Trophoblast cell (in vitro differentiated cells and primary cell): ENCODE measurements around the gene SARNP.

Source experiments
- DNase-seq, 2 donors: peaks; one replicate each; pipeline ENCODE4 v3.0.0-alpha.2; 2016
- H2AFZ ChIP-seq: 2 replicates; pipeline ENCODE4 v1.6.1; 2013; ENCODE audit warnings: low read length, moderate library complexity, mild to moderate bottlenecking; ENCODE audit not compliant: insufficient read depth, poor library complexity
- H2AK5ac ChIP-seq: 2 replicates; pipeline ENCODE4 v1.6.1; 2013; ENCODE audit warnings: mild to moderate bottlenecking, low read length
- H2BK120ac ChIP-seq: 2 replicates; pipeline ENCODE4 v1.6.1; 2013; ENCODE audit warnings: low read length, mild to moderate bottlenecking, moderate library complexity; ENCODE audit not compliant: insufficient read depth, poor library complexity
- H2BK12ac ChIP-seq: 2 replicates; pipeline ENCODE4 v1.6.1; 2013; ENCODE audit warnings: mild to moderate bottlenecking, low read length, moderate library complexity
- H2BK5ac ChIP-seq: 2 replicates; pipeline ENCODE4 v1.6.1; 2013; ENCODE audit warnings: low read length, low read depth, moderate library complexity, mild to moderate bottlenecking; ENCODE audit not compliant: poor library complexity
- H3K14ac ChIP-seq: 2 replicates; pipeline ENCODE4 v1.6.1; 2013; ENCODE audit warnings: mild to moderate bottlenecking, low read length
- H3K18ac ChIP-seq: 2 replicates; pipeline ENCODE4 v1.6.1; 2013; ENCODE audit warnings: mild to moderate bottlenecking, low read length
- H3K23ac ChIP-seq: 2 replicates; pipeline ENCODE4 v1.6.1; 2013; ENCODE audit warnings: low read length
- H3K27ac ChIP-seq: 2 replicates; pipeline ENCODE4 v1.5.1; 2013; ENCODE audit warnings: low read depth, mild to moderate bottlenecking, inconsistent platforms, low read length, moderate library complexity
- H3K27me3 ChIP-seq: 2 replicates; pipeline ENCODE4 v1.6.1; 2013; ENCODE audit warnings: inconsistent platforms, mild to moderate bottlenecking, low read length, moderate library complexity; ENCODE audit not compliant: insufficient read depth
- H3K36me3 ChIP-seq, 2 experiments: 1 replicate in 1 of 2; 2 replicates in 1 of 2; pipeline ENCODE4 v1.6.1; 2013; ENCODE audit warnings: low read length in 2 of 2, mild to moderate bottlenecking in 2 of 2, moderate library complexity in 1 of 2; ENCODE audit not compliant: insufficient read depth in 2 of 2, control insufficient read depth in 1 of 2
- H3K4ac ChIP-seq: 2 replicates; pipeline ENCODE4 v1.6.1; 2013; ENCODE audit warnings: low read depth, mild to moderate bottlenecking, low read length, moderate library complexity
- H3K4me1 ChIP-seq, 2 experiments: 1 replicate in 1 of 2; 2 replicates in 1 of 2; pipeline ENCODE4 v1.6.1; 2013; ENCODE audit warnings: low read length in 2 of 2, mild to moderate bottlenecking in 2 of 2, moderate library complexity in 1 of 2; ENCODE audit not compliant: insufficient read depth in 2 of 2, control insufficient read depth in 1 of 2
- H3K4me2 ChIP-seq: 2 replicates; pipeline ENCODE4 v1.6.1; 2013; ENCODE audit warnings: inconsistent platforms, mild to moderate bottlenecking, low read length, moderate library complexity
- H3K4me3 ChIP-seq: 2 replicates; pipeline ENCODE4 v1.5.1; 2013; ENCODE audit warnings: mild to moderate bottlenecking, low read depth, low read length, inconsistent platforms
- H3K79me1 ChIP-seq: one replicate; pipeline ENCODE4 v1.6.1; 2013; ENCODE audit warnings: low read length
- H3K79me2 ChIP-seq: 2 replicates; pipeline ENCODE4 v1.6.1; 2013; ENCODE audit warnings: low read length, mild to moderate bottlenecking; ENCODE audit not compliant: control insufficient read depth, insufficient read depth, poor library complexity
- H3K9ac ChIP-seq: 2 replicates; pipeline ENCODE4 v1.6.1; 2013; ENCODE audit warnings: mild to moderate bottlenecking, low read length
- H3K9me3 ChIP-seq: 2 replicates; pipeline ENCODE4 v1.6.1; 2013; ENCODE audit warnings: low read depth, mild to moderate bottlenecking, control low read depth, inconsistent platforms, low read length; ENCODE audit not compliant: insufficient read depth
- H4K12ac ChIP-seq: 2 replicates; pipeline ENCODE4 v1.6.1; 2013; ENCODE audit warnings: low read depth, mild to moderate bottlenecking, low read length, moderate library complexity
- H4K8ac ChIP-seq: 2 replicates; pipeline ENCODE4 v1.6.1; 2013; ENCODE audit warnings: low read depth, mild to moderate bottlenecking, low read length, moderate library complexity
- H4K91ac ChIP-seq: one replicate; pipeline ENCODE4 v1.6.1; 2013; ENCODE audit warnings: low read depth, mild to moderate bottlenecking, low read length, moderate library complexity
- WGBS: extraction: QIAGEN DNeasy Blood & Tissue Kit; methylation state at CpG from one replicate; pipeline ENCODE4 v1.1.7; 2013; ENCODE audit warnings: missing lambda C conversion rate; ENCODE audit not compliant: insufficient read length, insufficient coverage; ENCODE audit errors: extremely low coverage; 5-methylcytosine and 5-hydroxymethylcytosine counted together

The SARNP gene

GRCh38 chr12:55814257-55814656 lies 3.3 kb downstream of the SARNP start:
- no peaks in the 10 kb centered on the region for H3K9me3 ChIP-seq
- no peak overlapping the region for H4K12ac ChIP-seq
- H3K18ac ChIP-seq = no peak overlapping the region
- H2BK12ac ChIP-seq = no peak overlapping the region
- no peak for DNase-seq
- no peaks in the 10 kb centered on the region for H3K27me3 ChIP-seq
- H3K4me3 ChIP-seq = no peak overlapping the region
- no peak overlapping the region for H2AFZ ChIP-seq
- H3K4me2 ChIP-seq = no peak overlapping the region
- peaks cover 29% of the 10 kb centered on the region for H3K79me2 ChIP-seq
- H3K23ac ChIP-seq = no peak overlapping the region
- no peak overlapping the region for H3K27ac ChIP-seq
- H3K4ac ChIP-seq = peak overlapping the region; percentile 39
- no peak overlapping the region for H3K9ac ChIP-seq
- H3K14ac ChIP-seq = no peak overlapping the region
- H2BK120ac ChIP-seq = no peak overlapping the region
- H4K8ac ChIP-seq = no peak overlapping the region
- no peak overlapping the region for H2BK5ac ChIP-seq
- peaks cover 6% of the 10 kb centered on the region for H3K79me1 ChIP-seq
- H2AK5ac ChIP-seq = no peak overlapping the region
- H4K91ac ChIP-seq = no peak overlapping the region
- H3K4me1 ChIP-seq = peaks cover 2 to 7% of the 10 kb centered on the region in 2 experiments
- peaks cover 18 to 21% of the 10 kb centered on the region in 2 experiments for H3K36me3 ChIP-seq

- H3K79me2 ChIP-seq = peaks cover 24% of the 10 kb centered on the region
- DNase-seq = peak in 1 of 2 donors; percentile 39
- no peak overlapping the region for H3K14ac ChIP-seq
- H2BK5ac ChIP-seq = no peak overlapping the region
- H3K18ac ChIP-seq = no peak overlapping the region
- H3K4me1 ChIP-seq = peaks cover 0 to 5% of the 10 kb centered on the region in 2 experiments
- H2BK12ac ChIP-seq = no peak overlapping the region
- no peaks in the 10 kb centered on the region for H3K79me1 ChIP-seq
- no peak overlapping the region for H2AFZ ChIP-seq
- H3K27ac ChIP-seq = no peak overlapping the region
- no peak overlapping the region for H3K23ac ChIP-seq
- peak overlapping the region; percentile 64 for H3K4ac ChIP-seq
- no peak overlapping the region for H4K91ac ChIP-seq
- H3K36me3 ChIP-seq = peaks cover 27 to 28% of the 10 kb centered on the region in 2 experiments
- no peak overlapping the region for H4K12ac ChIP-seq
- H3K27me3 ChIP-seq = no peaks in the 10 kb centered on the region
- H2AK5ac ChIP-seq = no peak overlapping the region
- H3K9me3 ChIP-seq = no peaks in the 10 kb centered on the region
- no CpG with 5 or more reads among the region's 1 CpG for WGBS
- no peak overlapping the region for H3K4me3 ChIP-seq
- H4K8ac ChIP-seq = no peak overlapping the region
- H3K4me2 ChIP-seq = no peak overlapping the region
- no peak overlapping the region for H3K9ac ChIP-seq
- no peak overlapping the region for H2BK120ac ChIP-seq
Measured at GRCh38 chr12:55812088-55812487, 5.4 kb downstream of the SARNP start.

GRCh38 chr12:55809274-55809673 lies 8.2 kb downstream of the SARNP start:
- no peak overlapping the region for H3K4me2 ChIP-seq
- peaks cover 22 to 24% of the 10 kb centered on the region in 2 experiments for H3K36me3 ChIP-seq
- H3K27me3 ChIP-seq = no peaks in the 10 kb centered on the region
- no peak overlapping the region for H2AFZ ChIP-seq
- no peak overlapping the region for H2BK120ac ChIP-seq
- no peak overlapping the region for H3K9ac ChIP-seq
- no peak overlapping the region for H4K8ac ChIP-seq
- DNase-seq = no peak
- H3K14ac ChIP-seq = no peak overlapping the region
- no peak overlapping the region for H3K18ac ChIP-seq
- peaks cover 13% of the 10 kb centered on the region for H3K79me2 ChIP-seq
- H2BK5ac ChIP-seq = no peak overlapping the region
- WGBS = no CpG with 5 or more reads among the region's 5 CpGs
- peaks cover 0 to 3% of the 10 kb centered on the region in 2 experiments for H3K4me1 ChIP-seq
- H3K4me3 ChIP-seq = no peak overlapping the region
- H3K23ac ChIP-seq = no peak overlapping the region
- no peak overlapping the region for H4K91ac ChIP-seq
- H3K4ac ChIP-seq = peak overlapping the region; percentile 6
- no peak overlapping the region for H4K12ac ChIP-seq
- no peak overlapping the region for H3K27ac ChIP-seq
- H3K79me1 ChIP-seq = no peaks in the 10 kb centered on the region
- no peaks in the 10 kb centered on the region for H3K9me3 ChIP-seq
- H2BK12ac ChIP-seq = no peak overlapping the region
- H2AK5ac ChIP-seq = no peak overlapping the region

- H3K9ac ChIP-seq = no peak overlapping the region
- H3K14ac ChIP-seq = no peak overlapping the region
- no peak overlapping the region for H2BK12ac ChIP-seq
- no peak overlapping the region for H4K8ac ChIP-seq
- H3K18ac ChIP-seq = no peak overlapping the region
- H2BK120ac ChIP-seq = no peak overlapping the region
- no CpG with 5 or more reads among the region's 8 CpGs for WGBS
- no peak for DNase-seq
- peaks cover 11% of the 10 kb centered on the region for H3K79me2 ChIP-seq
- no peak overlapping the region for H2BK5ac ChIP-seq
- peak overlapping the region; percentile 62 for H3K4ac ChIP-seq
- no peaks in the 10 kb centered on the region for H3K27me3 ChIP-seq
- H3K79me1 ChIP-seq = no peaks in the 10 kb centered on the region
- no peak overlapping the region for H4K12ac ChIP-seq
- H3K27ac ChIP-seq = no peak overlapping the region
- H3K23ac ChIP-seq = no peak overlapping the region
- no peak overlapping the region for H3K4me3 ChIP-seq
- H2AFZ ChIP-seq = no peak overlapping the region
- H3K4me2 ChIP-seq = no peak overlapping the region
- H3K9me3 ChIP-seq = no peaks in the 10 kb centered on the region
- no peak overlapping the region for H2AK5ac ChIP-seq
- no peak overlapping the region for H4K91ac ChIP-seq
- H3K36me3 ChIP-seq = peaks cover 27% of the 10 kb centered on the region in 2 experiments
- H3K4me1 ChIP-seq = no peaks in the 10 kb centered on the region
Measured at GRCh38 chr12:55806982-55807381, 10.5 kb downstream of the SARNP start.
